ENCODE measurements around the gene NMNAT1.
"Not testable (repeated sequence)": the region's sequence is repeated elsewhere in the genome, so short reads cannot be mapped to it uniquely, and the experiment has no call there.

NMNAT1 gene

DNA sequence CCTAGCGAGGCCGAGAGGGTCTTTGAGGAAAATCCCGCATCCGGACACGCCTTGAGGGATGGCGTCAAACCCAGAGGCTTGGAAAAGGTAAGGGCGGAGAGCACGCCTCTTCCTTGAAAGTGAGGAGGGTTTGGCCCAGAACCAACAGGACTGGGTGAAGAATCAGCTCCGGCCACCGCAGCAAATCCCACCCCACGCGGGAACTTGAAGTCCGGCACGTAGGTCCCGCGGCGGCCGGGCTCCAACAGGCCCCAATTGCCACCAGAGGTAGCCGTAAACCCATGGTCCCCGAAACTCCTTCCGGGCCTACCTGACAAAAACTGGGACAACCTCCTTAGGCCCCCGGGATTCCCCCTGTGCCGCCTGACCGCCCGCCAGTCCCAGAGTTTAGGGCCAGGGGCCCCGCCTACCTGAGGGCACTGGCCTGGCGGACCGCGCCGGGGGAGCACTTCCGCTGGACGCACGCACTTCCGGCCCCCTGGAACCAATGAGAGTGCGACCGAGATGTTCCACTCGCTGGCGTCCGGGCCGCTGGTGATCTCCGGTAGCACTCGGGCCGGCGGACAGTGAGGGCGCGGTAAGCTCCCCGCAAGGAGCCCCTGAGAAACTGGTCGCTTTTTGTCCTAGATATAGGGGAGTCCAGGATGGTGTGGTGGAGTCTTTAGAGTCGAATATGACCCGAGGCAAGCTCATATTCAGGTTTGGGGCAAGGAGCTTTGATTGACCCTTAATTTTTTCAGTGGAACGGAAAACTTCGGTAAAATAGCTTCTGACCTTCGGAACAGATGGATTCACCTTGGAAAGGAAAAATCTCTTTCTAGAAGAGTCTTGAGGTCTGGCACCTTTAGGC lies at the start of gene NMNAT1, which contains the start of gene LZIC:
TSS of gene NMNAT1 (plus strand) at position 537 of the 850 bp plus-strand sequence. CDS start 28,599 bp downstream, outside the sequence.
TSS of gene LZIC (minus strand) at position 453 of the 850 bp plus-strand sequence. CDS start 6,772 bp downstream, outside the sequence.
- DNase-seq, result peak; percentile 54 to 93 (median 86)

DNA sequence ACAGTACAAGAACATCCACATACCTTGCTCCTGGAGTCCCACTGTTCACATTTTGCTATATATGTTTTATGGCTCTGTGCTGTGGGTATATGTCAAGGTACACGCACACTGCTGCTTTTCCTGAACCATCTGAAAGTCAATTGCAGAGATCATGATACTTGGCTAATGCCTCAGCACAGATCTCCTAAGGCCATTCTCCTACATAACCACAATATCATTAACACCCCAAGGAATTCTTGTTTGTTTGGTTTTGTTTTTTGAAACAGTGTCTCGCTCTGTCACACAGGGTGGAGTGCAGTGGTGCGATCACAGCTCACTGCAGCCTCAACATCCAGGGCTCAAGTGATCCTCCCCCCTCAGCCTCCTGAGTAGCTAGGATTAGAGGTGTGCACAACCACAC lies 49.2 kb upstream of the NMNAT1 start:
- DNase-seq, result no peak

DNA sequence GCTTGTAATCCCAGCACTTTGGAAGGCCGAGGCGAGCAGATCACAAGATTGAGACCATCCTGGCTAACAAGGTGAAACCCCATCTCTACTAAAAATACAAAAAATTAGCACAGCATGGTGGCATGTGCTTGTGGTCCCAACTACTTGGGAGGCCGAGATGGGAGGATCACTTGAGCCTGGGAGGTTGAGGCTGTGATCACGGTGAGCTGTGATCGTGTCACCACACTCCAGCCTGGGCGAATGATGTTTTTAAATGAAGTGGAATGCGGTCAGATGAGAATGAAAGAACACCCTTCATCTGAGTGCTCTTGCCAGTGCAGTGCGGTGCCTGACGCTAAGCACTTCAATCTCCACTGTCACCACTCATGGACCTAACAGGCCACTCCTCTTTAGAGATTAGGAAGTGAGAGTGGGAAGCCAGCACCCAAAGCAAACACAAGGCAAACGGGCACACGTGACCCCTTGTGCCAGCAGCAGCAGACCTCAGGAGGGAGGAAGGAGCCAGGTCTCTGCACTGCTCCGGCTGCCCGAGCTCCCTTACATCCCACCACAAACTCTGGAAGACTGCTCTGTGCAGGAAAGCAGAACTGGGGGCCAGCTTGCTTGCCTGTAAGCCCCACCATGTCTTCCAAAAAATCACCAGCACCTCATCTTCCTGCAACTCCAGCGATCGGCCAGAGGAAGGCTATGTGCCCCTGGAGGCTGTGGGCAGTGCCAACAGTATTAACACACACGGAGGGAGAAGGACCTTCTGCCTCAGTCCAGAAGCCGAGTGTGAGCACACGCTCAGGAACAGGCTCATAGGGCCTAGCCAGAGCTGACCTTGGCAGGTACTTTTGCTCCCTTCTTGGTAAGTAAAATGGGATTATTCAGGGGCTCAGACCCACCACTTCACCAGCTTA lies 42.9 kb upstream of the NMNAT1 start:
- peak in 12 of 14 donors; percentile 19 to 73 (median 62) for DNase-seq

DNA sequence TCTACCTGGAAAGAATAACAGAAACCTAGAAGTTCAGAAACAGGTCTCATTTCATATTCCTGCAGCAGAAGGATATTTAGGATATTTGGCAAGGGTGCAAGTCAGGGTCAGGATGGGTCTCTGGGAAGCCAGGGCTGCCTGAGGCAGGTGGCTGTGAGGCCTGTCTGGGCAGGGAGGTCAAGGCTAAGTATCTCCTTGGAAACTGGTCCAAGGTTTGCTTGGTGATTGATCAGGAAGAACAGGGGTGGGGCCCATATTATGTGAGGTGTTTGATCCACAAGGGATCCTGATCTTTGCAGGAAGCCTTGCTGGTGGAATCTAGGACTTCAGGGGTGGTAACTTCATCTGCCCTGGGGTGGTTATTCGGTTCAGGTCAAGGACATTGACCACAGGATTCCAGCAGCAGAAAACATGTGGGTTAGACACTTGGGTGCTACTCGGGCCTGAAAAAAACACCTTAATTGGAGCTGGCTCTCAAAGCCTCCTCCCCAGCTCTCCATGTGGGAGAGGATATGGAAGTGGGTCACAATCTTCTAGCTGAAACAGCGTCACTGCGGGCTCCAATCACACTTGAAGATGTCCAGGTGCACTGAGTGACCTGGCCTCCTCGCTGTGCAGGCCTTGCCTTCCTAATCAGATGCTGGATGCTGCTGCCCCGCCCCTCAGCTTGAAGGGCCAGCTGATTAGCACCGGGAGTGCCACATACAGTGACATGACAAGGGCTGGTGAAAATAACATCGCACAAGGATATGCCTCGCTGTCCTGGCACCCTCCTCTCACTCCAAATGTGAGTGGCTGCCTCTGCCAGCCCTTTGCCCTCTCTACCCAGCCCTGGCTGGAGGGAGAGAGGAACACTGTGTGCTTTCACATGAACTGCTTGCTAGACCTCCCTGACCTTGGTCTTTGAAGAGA lies 41.9 kb upstream of the NMNAT1 start:
- DNase-seq, result peak in 3 of 14 donors; percentile 14 to 95 (median 21)

DNA sequence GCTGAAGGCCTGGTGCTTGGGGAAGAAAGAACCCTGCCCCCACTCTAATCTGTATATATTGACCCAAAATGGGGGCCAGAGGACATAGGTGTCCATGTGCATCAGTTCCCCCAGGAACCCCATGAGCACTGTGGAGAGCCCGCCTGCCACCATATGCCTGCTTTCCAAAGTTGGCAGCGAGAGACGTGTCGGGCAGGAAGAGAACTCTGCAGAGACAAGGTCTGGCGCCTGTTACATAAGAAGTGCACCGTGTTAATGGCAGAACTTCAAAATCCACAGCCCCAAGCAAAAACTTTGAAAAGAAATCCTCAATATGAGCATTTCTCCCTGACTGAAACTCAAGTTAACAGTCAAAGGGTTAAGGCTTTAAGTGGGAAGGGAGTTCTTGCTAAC lies 41.2 kb upstream of the NMNAT1 start:
- DNase-seq, result peak in 2 of 14 donors; percentile 56 to 95

DNA sequence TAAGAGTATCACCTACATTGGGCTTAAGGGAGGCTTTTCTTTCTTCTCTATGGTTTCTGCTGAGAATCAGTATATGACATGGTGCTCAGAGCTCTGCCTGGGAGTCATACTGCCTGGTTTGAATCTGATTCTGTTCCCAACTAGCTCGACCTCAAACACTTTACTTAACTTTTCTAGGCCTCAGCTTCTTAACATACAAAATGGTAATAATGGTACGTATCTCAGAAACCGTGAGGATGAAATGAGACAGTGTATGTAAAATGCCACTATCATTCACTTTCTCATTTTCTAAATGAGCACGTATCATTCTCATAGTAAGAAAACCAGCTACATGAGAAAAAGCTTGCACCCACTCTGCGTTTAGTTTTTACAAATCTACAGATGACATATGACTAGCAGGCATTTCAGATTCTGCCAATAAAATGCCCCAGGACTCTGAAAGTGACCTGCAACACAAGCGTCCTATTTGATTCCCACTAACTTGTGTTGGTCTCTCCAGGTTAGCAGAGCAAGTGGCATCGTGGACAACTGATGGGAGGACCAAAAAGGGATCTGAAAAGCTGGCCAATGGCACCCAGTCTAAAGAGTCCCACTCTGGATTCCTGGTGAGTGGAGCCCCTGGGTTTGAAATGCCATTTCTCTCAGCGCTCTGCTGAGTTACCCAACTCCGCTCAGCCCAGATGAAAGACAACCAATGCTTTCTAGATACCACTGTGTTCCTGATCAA lies 39.3 kb upstream of the NMNAT1 start:
- DNase-seq, result no peak

DNA sequence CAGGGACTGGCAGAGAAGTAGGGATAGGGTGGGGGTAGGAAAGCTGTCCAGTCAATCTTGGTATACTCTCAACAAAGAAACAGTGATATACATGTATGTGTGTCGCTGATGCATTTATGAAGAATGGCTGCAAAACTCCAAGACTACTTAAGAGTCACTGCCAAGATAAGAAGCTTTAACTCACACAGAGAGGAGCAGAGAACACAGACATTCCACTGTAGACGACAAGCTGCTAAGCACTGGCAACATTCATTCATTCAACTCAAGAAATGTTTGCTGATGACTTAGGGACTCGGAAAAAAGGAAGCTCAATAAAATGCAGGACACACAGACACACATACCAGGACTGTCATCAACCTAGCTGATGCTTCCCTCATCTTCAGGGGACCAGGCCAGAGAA lies 38.7 kb upstream of the NMNAT1 start:
- no peak for DNase-seq

DNA sequence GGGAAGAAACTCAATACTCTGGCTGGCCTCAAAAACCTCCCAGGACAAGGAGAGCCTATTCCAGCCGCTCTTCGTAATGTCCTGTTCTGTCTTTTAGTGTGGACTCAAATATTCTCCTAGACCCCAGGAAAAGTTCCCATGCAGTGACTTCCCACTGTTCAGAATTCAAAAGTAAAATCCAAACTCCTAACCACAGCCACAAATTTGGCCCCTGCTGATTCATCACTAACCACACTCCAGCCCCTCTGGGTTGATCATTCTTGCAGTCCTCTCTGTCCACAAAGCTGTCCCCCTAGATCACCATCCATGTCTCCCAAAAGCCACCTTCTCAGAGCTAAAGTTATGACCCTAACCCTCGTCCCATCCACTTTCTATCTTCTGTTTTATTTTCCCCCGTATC lies 38.3 kb upstream of the NMNAT1 start:
- no peak for DNase-seq

DNA sequence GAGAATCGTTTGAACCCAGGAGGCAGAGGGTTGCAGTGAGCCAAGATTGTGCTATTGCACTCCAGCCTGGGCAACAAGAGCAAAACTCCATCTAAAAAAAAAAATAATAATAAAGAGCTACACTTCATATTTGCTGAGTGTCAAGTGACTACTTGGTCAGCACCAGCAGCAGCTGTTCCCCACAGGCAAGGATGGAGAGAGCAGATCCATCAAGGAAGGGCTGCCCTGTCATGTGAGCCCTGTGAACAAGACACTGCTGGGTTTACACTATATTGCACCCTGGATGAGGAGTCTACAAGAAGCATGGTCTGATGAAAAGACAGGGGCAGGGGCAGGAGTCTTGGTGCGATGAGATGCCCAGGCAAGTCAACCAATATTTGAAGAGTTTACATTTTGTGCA lies 36.8 kb upstream of the NMNAT1 start:
- DNase-seq, result no peak

DNA sequence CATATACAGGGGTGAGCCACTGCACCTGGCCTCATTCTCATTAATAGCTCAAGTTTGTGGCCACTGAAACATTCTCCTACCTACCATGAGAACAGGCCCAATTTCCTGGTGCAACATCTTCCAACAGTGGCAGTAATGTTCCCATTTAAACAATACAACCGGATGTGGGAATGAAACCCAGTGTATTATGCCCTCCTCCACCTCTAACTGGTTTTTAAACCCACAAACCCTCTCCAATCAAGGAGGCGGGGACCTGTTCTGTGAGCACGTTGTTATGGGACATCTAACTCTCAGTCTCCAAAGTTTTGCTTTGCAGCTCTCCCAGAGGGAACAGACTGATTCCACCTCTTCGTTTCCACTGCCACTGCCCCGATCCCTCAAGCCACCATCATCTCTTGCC lies 35.8 kb upstream of the NMNAT1 start:
- DNase-seq, result no peak

DNA sequence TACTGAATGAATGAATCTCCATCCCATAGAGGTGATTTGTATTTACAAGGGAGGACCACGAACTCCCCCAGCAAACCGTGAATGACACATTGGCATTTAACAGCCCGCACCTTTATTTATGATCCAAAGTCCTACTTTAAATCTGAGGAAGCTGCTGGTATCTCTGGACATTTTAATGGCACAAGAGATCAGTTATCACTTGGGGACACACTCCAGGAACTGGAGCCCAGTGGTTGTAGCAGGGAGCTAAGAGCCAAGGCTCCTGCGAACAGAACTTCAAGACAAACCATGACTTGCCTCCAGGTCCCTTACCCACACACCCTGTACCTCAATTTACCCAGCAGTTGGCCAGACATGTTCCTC lies 34.4 kb upstream of the NMNAT1 start:
- DNase-seq, result peak in 1 of 14 donors; percentile 23

DNA sequence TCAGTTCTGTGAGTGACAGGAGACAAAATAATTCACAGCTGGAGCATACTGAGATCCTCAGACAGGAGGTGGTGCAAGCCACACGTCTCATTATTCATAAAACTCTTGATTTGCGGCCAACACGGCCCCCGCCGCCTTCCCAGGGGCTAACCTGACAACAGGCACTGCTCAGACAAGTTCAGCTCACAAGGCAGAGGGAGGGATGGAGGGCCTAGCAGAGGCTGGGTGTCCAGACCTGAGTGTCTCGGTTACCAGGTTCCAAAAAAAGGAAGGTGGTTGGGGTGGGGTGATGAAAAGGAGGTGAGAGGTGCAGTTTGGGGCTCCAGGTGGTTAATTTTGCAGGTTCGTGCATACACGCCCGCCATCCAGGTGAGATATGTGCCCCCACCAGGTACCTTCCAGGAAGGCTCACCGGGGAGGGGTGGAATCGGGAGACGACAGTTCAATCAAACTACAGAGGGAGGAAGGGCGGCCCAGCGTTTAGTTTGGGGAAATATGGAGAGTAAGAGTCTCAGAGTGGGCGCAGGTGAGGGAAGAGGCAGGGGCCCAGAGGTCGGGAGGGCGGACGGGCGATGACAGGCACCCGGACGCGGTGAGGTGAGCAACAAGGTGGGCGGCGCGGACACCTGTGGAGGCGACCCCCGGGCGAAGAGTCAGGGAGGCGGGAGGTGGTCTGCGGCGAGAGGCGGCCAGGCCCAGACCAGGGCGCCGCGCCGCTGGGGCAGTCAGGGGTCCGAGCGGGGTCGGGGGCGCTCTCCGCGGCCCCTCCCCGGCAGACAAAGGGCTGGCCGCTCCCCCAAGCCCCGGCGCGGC lies 33.8 kb upstream of the NMNAT1 start:
- peak in 2 of 14 donors; percentile 33 to 46 for DNase-seq

DNA sequence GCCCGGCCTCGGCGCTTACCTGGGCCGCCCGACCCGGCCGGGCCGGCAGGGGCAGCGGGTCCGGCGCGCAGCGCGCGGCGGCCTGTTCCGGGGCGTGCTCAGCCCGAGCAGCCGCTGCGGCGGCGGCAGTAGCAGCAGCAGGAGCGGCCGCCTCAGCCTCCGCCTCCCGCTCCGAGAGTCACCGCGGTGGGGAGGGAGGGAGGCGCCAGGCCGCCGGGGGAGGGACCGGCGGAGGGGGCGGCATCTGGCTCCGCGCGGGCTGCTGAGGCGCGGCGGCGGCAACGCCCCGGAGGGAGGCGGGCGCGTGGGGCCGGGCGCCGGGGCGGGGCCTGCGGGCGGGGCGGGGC lies 33.2 kb upstream of the NMNAT1 start, which contains the start of gene CTNNBIP1:
TSS of gene CTNNBIP1 (minus strand) at position 194 of the 347 bp plus-strand sequence. CDS start 38,205 bp downstream, outside the sequence.
- DNase-seq, result no peak

DNA sequence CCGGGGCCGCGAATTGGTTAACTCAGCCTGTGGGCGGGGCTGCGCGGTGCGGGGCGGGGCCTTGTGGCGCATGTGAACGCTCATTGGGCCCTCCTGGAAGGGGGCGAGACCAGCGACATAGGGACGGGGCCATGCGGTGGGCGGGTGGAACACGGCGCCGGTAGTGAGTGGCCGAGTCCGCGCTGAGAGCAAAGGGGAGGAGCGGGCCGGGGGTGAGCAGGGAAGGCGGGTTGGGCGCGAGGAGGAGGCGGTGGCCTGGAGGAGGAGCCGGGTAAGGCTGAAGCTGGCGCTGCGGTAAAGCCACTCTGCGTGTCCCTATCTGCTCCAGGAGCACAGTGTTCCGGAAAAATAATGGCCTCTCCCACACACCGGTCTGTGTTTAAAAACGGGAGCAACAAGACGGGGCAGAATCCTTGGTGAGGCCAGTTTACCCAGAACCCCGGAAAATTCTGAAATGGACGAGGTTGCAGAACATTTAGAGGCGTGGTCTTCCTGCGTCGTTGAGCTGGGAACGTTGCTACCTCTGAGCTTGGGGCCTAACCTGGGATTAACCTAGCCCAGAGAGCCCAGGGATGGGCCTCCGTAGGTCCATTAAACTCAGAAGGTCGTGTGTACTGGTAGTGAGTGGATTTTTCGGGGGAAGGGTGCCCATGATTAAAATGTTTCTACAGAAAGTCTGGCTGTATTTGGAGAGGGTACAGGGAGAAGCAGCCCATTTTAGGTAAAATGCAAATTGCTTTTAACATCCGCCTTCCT lies 32.7 kb upstream of the NMNAT1 start:
- peak; percentile 95 to 100 (median 99) for DNase-seq

DNA sequence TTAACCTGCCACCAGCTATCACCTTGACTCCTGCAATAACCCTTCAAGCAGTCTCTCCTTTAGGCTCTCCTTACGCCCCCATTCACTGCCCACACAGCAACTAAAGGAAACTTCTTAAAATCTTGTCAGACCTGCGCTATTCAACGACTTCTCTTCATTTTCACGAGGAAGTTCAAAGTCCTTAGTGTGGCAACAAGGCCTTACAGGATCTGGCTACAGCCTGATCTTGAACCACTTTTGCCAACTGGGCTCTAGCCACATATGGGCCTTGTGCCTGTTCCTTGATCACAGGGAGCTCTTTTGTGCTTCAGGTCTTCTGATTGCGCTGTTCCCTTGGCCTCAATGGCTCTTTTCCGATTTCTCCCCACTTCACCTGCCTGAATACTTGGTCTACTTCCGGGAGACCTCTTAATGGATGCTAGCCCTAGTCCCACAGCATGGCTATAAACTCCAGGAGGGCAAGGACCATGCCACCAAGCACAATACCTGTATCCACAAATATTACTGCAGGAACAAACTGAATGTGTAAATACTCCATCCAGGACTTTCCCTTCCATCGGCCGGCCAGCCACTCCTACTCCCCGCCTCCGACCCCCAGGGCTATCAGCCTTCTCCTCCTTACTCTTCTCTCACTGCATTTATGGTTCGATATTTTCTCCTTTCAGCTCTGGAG lies 30.9 kb upstream of the NMNAT1 start:
- DNase-seq, result no peak

DNA sequence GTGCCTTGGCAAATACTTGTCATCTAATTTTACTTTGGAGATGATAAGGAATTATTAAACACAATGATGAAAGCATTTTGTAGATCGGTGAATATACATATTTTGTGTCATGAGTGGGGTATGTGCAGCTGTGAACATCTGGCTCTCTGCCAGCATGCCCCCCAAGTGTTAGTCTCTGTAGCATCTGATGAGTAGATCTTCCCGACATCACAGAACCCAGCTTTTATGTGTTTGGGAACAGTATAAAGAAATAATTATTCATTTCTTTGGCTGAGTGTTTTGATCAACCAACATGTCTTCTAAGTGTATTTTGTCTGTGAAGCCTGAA lies 28.7 kb upstream of the NMNAT1 start:
- DNase-seq, result no peak

DNA sequence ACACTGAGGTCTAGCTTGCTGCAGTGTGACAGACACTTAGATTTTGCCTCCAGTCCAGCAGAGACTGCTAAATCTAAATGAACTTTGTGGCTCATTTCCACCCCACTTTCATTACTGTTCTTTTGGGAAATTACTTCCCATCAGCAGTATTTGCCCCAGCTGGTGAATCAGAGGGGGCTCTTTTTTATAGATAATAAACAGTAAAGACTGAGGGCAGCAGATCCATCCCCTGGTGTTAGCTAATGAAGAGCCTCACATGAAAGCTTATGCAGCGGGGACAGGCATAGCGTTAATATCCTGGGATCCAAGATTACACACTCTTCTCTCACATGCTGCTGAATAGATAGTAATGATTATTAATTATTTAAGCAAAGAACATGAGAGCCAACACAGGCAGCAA lies 26.8 kb upstream of the NMNAT1 start:
- DNase-seq, result no peak

DNA sequence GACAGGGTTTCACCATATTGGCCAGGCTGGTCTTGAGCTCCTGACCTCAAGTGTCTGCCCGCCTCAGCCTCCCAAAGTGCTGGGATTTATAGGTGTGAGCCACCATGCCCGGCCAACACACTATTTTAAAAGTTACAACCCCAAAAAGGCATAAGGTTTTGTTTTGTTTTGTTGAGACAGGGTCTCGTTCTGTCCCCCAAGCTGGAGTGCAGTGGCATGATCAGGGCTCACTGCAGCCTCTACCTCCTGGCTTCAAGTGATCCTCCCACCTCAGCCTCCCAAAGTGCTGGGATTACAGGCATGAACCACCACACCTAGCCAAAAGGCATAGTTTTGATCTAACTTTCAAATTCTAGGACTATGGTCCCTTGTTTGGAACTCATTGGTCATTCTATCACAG lies 25.8 kb upstream of the NMNAT1 start:
- DNase-seq, result not testable (repeated sequence)

DNA sequence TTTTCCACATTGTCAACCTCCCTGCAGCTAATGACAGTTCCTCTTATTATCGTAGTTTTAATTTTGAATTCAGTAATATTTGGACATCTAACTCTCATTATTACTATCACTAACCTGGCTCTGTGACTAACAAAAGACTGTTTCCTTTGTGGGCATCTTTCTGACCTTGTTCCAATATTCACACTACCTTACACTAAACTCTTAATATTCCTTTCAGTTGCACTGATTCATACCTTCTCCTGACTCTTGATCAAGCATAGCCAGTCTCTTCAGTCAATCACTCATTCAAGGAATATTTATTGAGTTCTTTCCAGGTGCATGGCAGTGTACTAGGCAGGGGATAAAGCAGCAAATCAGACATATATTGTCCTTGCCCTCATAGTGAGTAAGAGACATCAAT lies 25.4 kb upstream of the NMNAT1 start:
- DNase-seq, result no peak
